ENCODE data around the gene SMG6.

DNA sequence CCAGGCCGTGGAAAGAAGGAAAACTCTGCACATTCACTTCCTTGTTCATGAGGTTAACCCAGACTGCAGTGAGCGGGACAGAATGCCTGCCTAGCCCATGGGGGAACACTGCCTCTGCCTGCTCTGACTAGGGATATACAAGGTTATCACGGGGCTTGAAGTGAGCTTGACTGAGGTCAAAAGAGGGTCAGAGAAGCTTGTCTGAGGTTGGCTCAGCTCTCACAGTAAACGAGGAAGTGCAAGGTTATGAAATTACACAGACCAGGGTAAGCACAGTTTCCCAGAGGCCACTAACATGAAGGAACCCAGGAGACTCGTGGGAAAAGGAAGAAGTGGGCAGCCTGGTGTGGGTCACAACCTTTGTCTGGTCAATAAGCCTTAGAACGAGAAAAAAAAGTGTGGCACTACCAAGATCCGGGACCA, 220.0 kb downstream of the SMG6 start:
- TF ChIP-seq, protein P1, sequence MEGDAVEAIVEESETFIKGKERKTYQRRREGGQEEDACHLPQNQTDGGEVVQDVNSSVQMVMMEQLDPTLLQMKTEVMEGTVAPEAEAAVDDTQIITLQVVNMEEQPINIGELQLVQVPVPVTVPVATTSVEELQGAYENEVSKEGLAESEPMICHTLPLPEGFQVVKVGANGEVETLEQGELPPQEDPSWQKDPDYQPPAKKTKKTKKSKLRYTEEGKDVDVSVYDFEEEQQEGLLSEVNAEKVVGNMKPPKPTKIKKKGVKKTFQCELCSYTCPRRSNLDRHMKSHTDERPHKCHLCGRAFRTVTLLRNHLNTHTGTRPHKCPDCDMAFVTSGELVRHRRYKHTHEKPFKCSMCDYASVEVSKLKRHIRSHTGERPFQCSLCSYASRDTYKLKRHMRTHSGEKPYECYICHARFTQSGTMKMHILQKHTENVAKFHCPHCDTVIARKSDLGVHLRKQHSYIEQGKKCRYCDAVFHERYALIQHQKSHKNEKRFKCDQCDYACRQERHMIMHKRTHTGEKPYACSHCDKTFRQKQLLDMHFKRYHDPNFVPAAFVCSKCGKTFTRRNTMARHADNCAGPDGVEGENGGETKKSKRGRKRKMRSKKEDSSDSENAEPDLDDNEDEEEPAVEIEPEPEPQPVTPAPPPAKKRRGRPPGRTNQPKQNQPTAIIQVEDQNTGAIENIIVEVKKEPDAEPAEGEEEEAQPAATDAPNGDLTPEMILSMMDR (IDR thresholded peaks at IDR 0.05; ENCODE audit: insufficient read depth, low read depth, low read length), result no peak
- TF ChIP-seq EZH2 (IDR thresholded peaks at IDR 0.05; ENCODE audit: insufficient read depth, low read length), result no peak

All from astrocyte (in vitro differentiated cells and primary cell).